Anterior cingulate cortex (tissue), 58 donors: ENCODE measurements around the gene ITGA1.

Experiments
- DNase-seq, 58 donors: peaks; one replicate each; lab custom pipeline; 2025; lab: John Stamatoyannopoulos, UW

The ITGA1 gene

GRCh38 chr5:52771343-52772039, 16.2 kb upstream of the ITGA1 start:
- no peak for DNase-seq

GRCh38 chr5:52772668-52773067, 15.0 kb upstream of the ITGA1 start:
- DNase-seq: no peak

GRCh38 chr5:52773342-52773741, 14.4 kb upstream of the ITGA1 start:
- no peak for DNase-seq

- DNase-seq: no peak
Observed at GRCh38 chr5:52774005-52774410, 13.7 kb upstream of the ITGA1 start.

DNA sequence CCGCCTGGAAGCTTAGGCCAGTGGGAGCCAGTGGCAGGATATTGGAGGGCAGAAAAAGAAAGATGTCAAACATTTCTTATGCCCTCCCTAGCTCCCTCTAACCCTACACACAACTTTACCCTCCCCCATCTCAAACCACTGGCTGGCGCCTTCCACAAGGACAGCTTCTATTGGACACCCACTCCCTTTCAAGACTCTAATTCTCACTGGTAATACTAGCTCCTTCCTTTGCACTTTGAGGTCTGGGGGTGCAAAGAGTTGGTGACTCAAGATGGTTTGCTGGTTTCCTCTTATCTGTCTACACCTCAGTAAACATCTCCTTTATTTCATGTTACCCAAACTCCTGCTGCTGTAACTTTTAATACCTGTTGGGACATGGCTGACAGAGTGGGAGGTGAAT, 11.6 kb upstream of the ITGA1 start:
- no peak for DNase-seq

GRCh38 chr5:52777186-52777585, 10.5 kb upstream of the ITGA1 start:
- no peak for DNase-seq

- no peak for DNase-seq
Observed at GRCh38 chr5:52778781-52779180, 8.9 kb upstream of the ITGA1 start.

DNA sequence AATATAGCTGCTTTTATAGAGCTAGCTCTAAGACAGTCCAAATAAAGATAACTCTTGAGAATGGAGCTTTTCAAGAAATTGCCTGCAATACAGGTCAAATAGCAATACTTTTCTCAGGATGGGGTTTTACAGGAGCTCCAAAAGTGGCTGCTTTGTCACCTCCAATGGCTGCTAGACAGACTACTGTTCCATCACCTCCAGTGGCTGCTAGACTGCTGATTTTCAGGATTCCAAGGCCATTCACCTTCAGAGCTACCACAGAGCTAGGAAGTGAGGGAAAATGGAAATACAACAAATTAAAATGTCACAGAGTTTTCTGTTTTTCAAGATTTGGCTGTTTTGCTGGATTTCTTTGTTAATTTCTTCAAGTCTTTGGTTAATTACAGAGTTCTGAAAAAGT, 8.5 kb upstream of the ITGA1 start:
- no peak for DNase-seq

GRCh38 chr5:52783226-52783959, 4.3 kb upstream of the ITGA1 start:
- DNase-seq: no peak

GRCh38 chr5:52784737-52785136, 3.0 kb upstream of the ITGA1 start:
- no peak for DNase-seq

DNA sequence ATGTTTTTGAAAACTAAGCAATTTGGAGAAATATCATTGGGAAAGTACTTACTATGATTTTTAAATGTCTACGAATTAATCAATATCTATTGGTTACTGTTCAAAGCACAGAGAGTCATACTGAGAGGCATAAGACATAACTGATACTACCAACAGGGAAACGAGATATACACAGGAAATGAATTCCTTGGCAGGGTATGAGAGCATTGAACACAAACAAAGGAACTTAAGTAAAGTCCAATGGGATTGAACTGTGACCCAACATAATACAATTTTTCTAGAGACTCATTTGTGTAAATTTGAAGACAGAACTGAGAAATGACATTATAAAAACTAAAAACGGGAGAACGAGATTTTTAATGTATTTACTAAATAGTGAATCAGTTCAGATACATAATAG, 1.3 kb upstream of the ITGA1 start:
- no peak for DNase-seq

DNA sequence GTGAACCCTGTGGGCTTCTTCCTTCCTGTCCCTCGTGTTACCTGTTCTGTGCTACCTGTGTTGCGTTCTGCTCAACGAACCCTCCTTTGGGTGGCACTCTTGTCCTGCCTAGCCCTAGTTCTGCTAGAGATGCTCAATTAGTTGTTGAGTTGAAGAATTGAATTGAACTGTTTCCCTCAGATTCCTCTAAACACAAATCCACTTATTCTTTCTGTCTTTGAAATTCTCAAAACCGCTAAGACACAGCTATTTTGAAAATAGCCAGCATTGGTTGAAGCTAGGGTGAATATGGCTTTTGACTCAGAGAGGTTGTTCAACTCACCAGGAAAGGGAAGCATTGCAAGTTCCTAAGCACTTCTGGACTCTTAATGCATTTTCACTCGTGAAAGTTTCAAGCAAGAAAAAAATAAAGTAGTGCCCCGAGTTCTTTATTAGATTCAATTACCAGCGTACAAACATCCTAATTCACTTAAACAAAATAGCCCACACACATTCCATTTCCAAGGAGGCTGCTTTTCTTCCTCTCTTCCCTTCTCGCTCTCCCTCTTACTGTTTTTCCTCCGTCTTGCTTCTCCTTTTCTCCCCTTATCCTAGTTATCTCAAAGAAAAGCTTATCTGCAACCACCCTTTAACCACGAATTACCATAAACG, 642 bp upstream of the ITGA1 start:
- DNase-seq: no peak

- DNase-seq: no peak
Observed at GRCh38 chr5:52788505-52788821, 747 bp downstream of the ITGA1 start.

DNA sequence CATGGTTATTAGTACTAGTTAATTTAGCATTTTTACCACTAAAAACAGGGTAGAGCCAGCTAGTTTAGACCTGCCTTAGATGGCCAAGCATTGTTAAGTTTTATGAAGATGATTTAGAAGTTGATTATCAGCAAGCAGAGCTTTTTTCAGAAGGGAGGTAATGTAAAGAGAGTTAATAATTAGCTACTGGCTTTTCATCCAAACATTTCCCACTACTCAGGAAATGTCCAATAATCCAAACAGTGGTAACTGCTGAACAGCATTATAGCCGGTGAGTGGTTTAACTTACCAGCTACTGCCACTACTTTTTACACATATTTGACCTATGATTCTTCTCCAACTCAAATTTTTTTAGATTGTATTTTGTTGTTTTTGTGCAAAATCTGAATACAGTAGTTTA, 1.7 kb downstream of the ITGA1 start:
- no peak for DNase-seq

- DNase-seq: no peak
Observed at GRCh38 chr5:52789851-52790250, 2.1 kb downstream of the ITGA1 start.

DNA sequence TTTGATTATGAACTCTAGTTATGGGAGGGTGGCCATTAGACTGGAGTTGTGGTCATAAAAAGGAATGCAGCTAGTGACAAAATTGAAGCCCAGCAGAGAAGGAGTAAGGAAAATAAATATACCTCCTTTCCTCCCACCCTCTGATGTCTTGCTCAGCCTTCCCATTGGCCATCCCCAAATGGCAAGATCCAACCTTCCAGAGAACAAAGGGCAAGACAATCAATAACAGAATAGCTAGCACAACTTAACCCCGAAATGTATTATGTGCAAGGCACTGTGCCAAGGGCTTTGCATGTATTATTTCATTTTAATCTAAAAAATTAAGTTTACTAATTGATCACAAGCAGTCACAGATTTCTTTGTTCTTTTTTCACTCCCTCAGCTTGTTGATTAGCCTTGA, 3.6 kb downstream of the ITGA1 start:
- no peak for DNase-seq

DNA sequence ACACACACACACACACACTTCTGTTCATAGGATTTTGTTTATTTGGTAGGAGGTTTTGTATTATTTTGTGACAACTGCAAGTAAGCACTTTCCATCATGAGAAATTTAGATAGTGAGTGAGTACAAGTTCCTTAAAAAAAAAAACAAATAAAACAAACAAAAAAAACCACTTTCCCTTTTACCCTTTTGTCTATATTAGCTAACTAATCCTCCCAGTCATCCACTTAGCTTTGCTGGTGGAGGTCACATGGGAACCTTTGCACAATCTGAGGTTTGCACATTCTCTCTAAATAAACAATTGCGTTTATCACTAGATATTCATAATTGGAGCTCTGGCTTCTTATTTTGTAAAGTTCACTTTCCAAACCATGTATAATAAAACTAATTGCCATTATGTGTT, 6.8 kb downstream of the ITGA1 start:
- DNase-seq: no peak

- DNase-seq: no peak
Observed at GRCh38 chr5:52796031-52796430, 8.3 kb downstream of the ITGA1 start.

DNA sequence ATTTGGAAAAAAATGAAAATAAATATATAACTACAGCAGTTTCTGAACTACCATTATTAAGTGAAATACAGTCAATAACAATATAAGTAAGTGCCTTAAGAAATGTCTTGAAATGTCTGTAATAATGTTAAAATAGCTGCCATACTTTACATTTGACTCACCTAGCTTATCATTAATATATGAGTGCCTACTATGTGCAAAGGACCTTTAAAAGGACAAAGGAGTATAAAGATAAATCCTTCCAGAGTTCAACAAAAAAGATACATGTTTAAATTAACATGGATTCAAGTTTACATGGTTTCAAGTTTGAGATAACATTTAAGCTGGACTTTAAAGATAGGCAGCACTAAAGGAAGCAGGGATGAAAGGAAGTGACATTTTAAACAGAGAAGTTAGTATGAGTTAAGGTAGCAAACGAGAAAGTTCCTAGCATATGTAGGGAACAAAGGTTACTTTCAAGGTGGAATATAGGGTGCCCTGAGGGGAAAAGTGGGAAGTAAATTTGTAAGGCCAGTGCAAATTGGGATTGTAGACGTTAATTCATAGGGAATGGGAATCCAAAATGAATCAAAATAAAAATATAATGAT, 8.9 kb downstream of the ITGA1 start:
- DNase-seq: no peak

DNA sequence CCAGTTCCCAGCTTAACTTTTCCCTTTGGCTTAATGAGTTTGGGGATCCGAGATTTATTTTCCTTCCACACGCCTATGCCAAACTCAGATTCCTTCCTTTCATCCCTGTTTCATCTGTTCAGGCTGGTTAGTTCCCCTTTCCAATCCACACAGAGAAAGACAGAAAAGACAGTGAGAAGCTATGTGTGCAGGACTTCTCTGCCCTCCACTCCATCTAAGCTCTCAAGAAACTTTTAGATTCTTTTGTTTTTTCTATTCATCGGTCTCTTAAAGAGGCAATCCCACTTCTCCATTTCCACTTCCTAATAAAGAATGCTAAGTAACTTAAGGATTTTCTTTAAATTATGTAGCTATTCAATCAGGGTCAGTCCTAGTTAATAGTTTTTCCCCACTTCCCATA, 11.2 kb downstream of the ITGA1 start:
- no peak for DNase-seq

- peak in 16 of 58 donors; percentile 14 to 58 (median 40) for DNase-seq
Observed at GRCh38 chr5:52799358-52799982, 11.8 kb downstream of the ITGA1 start.
